IMR-90 (cell line): ENCODE results near the gene SEPTIN2. TPM values are rescaled to one million over a fixed set of nuclear protein-coding genes. Genes with fewer than 3 reads are reported as not detected.

ENCODE experiments used
- ATAC-seq: fragments of 200-7000 bp; cut with Tn5 transposase; 2 replicates; pipeline ENCODE4 v1.9.1; 2020; ENCODE audit warnings: low read depth, mild to moderate bottlenecking, moderate library complexity
- BruUV-seq: library from RNA; stranded (reverse); fragments of 400-500 nt; replicated peaks from 2 replicates; lab custom pipeline; 2021; lab: Mats Ljungman, UMichigan
- CTCF ChIA-PET: fragments of 300-600 bp; formaldehyde crosslinking; extraction: SDS; loops from one replicate; lab custom pipeline; 2021; ENCODE audit warnings: antibody characterized with exemption; lab: Yijun Ruan, JAX
- POLR2A ChIA-PET: fragments of 300-600 bp; sonication (Branson Sonifier 250); formaldehyde crosslinking; loops from one replicate; lab custom pipeline; 2022; ENCODE audit warnings: antibody characterized with exemption; ENCODE audit not compliant: unreplicated experiment; lab: Charles Lee
- DNase-seq: peaks from one replicate; pipeline ENCODE4 v3.0.0; 2013
- H2AFZ ChIP-seq: replicated peaks from 2 replicates; pipeline ENCODE3; 2013; ENCODE audit warnings: low read length, mild to moderate bottlenecking; ENCODE audit not compliant: poor library complexity
- H2AK5ac ChIP-seq: 2 replicates; pipeline ENCODE4 v1.6.1; 2013; ENCODE audit warnings: low read depth, low read length, inconsistent platforms
- H2AK9ac ChIP-seq: replicated peaks from 2 replicates; pipeline ENCODE3; 2013; ENCODE audit warnings: mild to moderate bottlenecking, low read depth, low read length, moderate library complexity; ENCODE audit not compliant: poor library complexity
- H2BK120ac ChIP-seq: 2 replicates; pipeline ENCODE4 v1.6.1; 2013; ENCODE audit warnings: low read depth, low read length, inconsistent platforms
- H2BK15ac ChIP-seq: 3 replicates; pipeline ENCODE4 v1.6.1; 2013; ENCODE audit warnings: low read depth, low read length, inconsistent platforms
- H2BK20ac ChIP-seq: 2 replicates; pipeline ENCODE4 v1.6.1; 2013; ENCODE audit warnings: low read depth, mild to moderate bottlenecking, inconsistent platforms, low read length, moderate library complexity
- H2BK5ac ChIP-seq: 2 replicates; pipeline ENCODE4 v1.6.1; 2013; ENCODE audit warnings: mild to moderate bottlenecking, low read depth, low read length, inconsistent platforms; ENCODE audit not compliant: poor library complexity, severe bottlenecking
- H3K14ac ChIP-seq: replicated peaks from 2 replicates; pipeline ENCODE4 v1.6.1; 2013; ENCODE audit warnings: low read depth, low read length, inconsistent platforms
- H3K18ac ChIP-seq: 2 replicates; pipeline ENCODE4 v1.6.1; 2013; ENCODE audit warnings: low read depth, low read length, control low read depth
- H3K23ac ChIP-seq: 2 replicates; pipeline ENCODE4 v1.6.1; 2013; ENCODE audit warnings: low read depth, low read length, inconsistent platforms
- H3K27ac ChIP-seq: 2 replicates; pipeline ENCODE4 v1.5.1; 2013; ENCODE audit warnings: mild to moderate bottlenecking, control low read depth, low read length; ENCODE audit not compliant: insufficient read depth
- H3K27me3 ChIP-seq: 2 replicates; pipeline ENCODE4 v1.6.1; 2013; ENCODE audit warnings: low read length; ENCODE audit not compliant: control insufficient read depth, insufficient read depth
- H3K36me3 ChIP-seq: 2 replicates; pipeline ENCODE4 v1.6.1; 2013; ENCODE audit warnings: low read length, mixed read lengths; ENCODE audit not compliant: control insufficient read depth, insufficient read depth
- H3K4ac ChIP-seq: 2 replicates; pipeline ENCODE4 v1.6.1; 2013; ENCODE audit warnings: low read depth, low read length, inconsistent platforms
- H3K4me1 ChIP-seq: 2 replicates; pipeline ENCODE4 v1.6.1; 2013; ENCODE audit warnings: low read length, mixed read lengths; ENCODE audit not compliant: control insufficient read depth, insufficient read depth
- H3K4me2 ChIP-seq: 2 replicates; pipeline ENCODE4 v1.6.1; 2013; ENCODE audit warnings: low read depth, mild to moderate bottlenecking, control low read depth, low read length, moderate library complexity
- H3K4me3 ChIP-seq: 2 replicates; pipeline ENCODE4 v1.5.1; 2013; ENCODE audit warnings: low read depth, mild to moderate bottlenecking, control low read depth, low read length, moderate library complexity; ENCODE audit not compliant: insufficient read depth
- H3K56ac ChIP-seq: 2 replicates; pipeline ENCODE4 v1.6.1; 2013; ENCODE audit warnings: low read length, inconsistent platforms; ENCODE audit not compliant: insufficient read depth; ENCODE audit errors: extremely low read depth
- H3K79me1 ChIP-seq, 2 experiments: 2 replicates each; pipeline ENCODE4 v1.6.1; 2013; ENCODE audit warnings: low read length in 2 of 2, inconsistent platforms in 1 of 2, low read depth in 1 of 2
- H3K9ac ChIP-seq: 2 replicates; pipeline ENCODE4 v1.6.1; 2013; ENCODE audit warnings: low read depth, low read length, control low read depth
- H3K9me1 ChIP-seq: 2 replicates; pipeline ENCODE4 v1.6.1; 2013; ENCODE audit warnings: low read length, inconsistent platforms; ENCODE audit not compliant: insufficient read depth
- H3K9me3 ChIP-seq: 2 replicates; pipeline ENCODE4 v1.6.1; 2013; ENCODE audit warnings: low read length; ENCODE audit not compliant: control insufficient read depth, insufficient read depth
- H4K20me1 ChIP-seq: 2 replicates; pipeline ENCODE4 v1.6.1; 2013; ENCODE audit warnings: low read length, inconsistent platforms; ENCODE audit not compliant: insufficient read depth
- H4K5ac ChIP-seq: 2 replicates; pipeline ENCODE4 v1.6.1; 2013; ENCODE audit warnings: mild to moderate bottlenecking, low read depth, low read length, control low read depth
- H4K8ac ChIP-seq, 2 experiments: 2 replicates each; pipeline ENCODE4 v1.6.1; 2013; ENCODE audit warnings: low read depth in 2 of 2, low read length in 2 of 2, control low read depth in 1 of 2, inconsistent platforms in 1 of 2
- H4K91ac ChIP-seq: 2 replicates; pipeline ENCODE4 v1.6.1; 2013; ENCODE audit warnings: low read depth, low read length, inconsistent platforms; ENCODE audit not compliant: insufficient read depth
- BHLHE40 ChIP-seq: fragments of 150-350 bp; IDR thresholded peaks from 2 replicates; pipeline ENCODE4 v1.6.1; 2016; ENCODE audit warnings: mild to moderate bottlenecking, low read depth, low read length
- CEBPB ChIP-seq: IDR thresholded peaks from 2 replicates; pipeline ENCODE4 v1.6.1; 2012; ENCODE audit warnings: low read depth, low read length, improper control_type of control experiment
- CHD1 ChIP-seq: IDR thresholded peaks from 2 replicates; pipeline ENCODE4 v1.6.1; 2012; ENCODE audit warnings: low read depth, low read length, improper control_type of control experiment
- CTCF ChIP-seq: conservative IDR thresholded peaks from 2 replicates; pipeline ENCODE4 v1.5.1; 2012; ENCODE audit warnings: mild to moderate bottlenecking, low read depth, low read length, improper control_type of control experiment
- ELK1 ChIP-seq: fragments of 150-350 bp; IDR thresholded peaks from 2 replicates; pipeline ENCODE4 v1.6.1; 2016; ENCODE audit warnings: low read depth, mild to moderate bottlenecking, low read length, moderate library complexity, borderline replicate concordance
- FOS ChIP-seq: fragments of 150-350 bp; IDR thresholded peaks from 2 replicates; pipeline ENCODE4 v1.6.1; 2016; ENCODE audit warnings: low read depth, low read length
- MAFK ChIP-seq: IDR thresholded peaks from 2 replicates; pipeline ENCODE4 v1.6.1; 2012; ENCODE audit warnings: low read depth, low read length, improper control_type of control experiment
- MAZ ChIP-seq: IDR thresholded peaks from 2 replicates; pipeline ENCODE4 v1.6.1; 2012; ENCODE audit warnings: low read depth, mild to moderate bottlenecking, low read length, improper control_type of control experiment, moderate library complexity, borderline replicate concordance
- MXI1 ChIP-seq: IDR thresholded peaks from 2 replicates; pipeline ENCODE4 v1.6.1; 2012; ENCODE audit warnings: low read depth, mild to moderate bottlenecking, low read length, moderate library complexity, borderline replicate concordance
- NFE2L2 ChIP-seq: fragments of 150-350 bp; IDR thresholded peaks from 2 replicates; pipeline ENCODE4 v1.6.1; 2016; ENCODE audit warnings: low read depth, mild to moderate bottlenecking, low read length
- POLR2A ChIP-seq: IDR thresholded peaks from 2 replicates; pipeline ENCODE4 v1.6.1; 2012; ENCODE audit warnings: mild to moderate bottlenecking, low read depth, low read length
- RAD21 ChIP-seq: IDR thresholded peaks from 2 replicates; pipeline ENCODE4 v1.6.1; 2012; ENCODE audit warnings: low read length, improper control_type of control experiment
- RCOR1 ChIP-seq: IDR thresholded peaks from 2 replicates; pipeline ENCODE4 v1.6.1; 2012; ENCODE audit warnings: mild to moderate bottlenecking, low read length, improper control_type of control experiment; ENCODE audit not compliant: insufficient replicate concordance
- RFX5 ChIP-seq: IDR thresholded peaks from 2 replicates; pipeline ENCODE4 v1.8.0; 2012; ENCODE audit warnings: low read depth, mild to moderate bottlenecking, low read length, moderate library complexity
- SMC3 ChIP-seq: fragments of 150-350 bp; IDR thresholded peaks from 2 replicates; pipeline ENCODE4 v1.6.1; 2016; ENCODE audit warnings: low read depth, mild to moderate bottlenecking, antibody characterized with exemption, low read length, moderate library complexity
- USF2 ChIP-seq: fragments of 150-350 bp; IDR thresholded peaks from 2 replicates; pipeline ENCODE4 v1.6.1; 2017; ENCODE audit warnings: mild to moderate bottlenecking, antibody characterized with exemption, low read length, low read depth
- WGBS, 2 experiments: methylation state at CpG; one replicate each; pipeline versions ENCODE4 v1.1.5 to v1.1.7; 2013; ENCODE audit warnings: missing lambda C conversion rate in 2 of 2; ENCODE audit not compliant: insufficient read length in 1 of 2; ENCODE audit errors: extremely low coverage in 2 of 2; 5-methylcytosine and 5-hydroxymethylcytosine counted together
- dilution Hi-C: fragments of 300-500 bp; cut with HindIII; formaldehyde crosslinking; loops from one replicate; pipeline ENCODE4 v1.14.3; 2018; ENCODE audit warnings: low sequenced_read_pairs; ENCODE audit not compliant: unreplicated experiment
- in situ Hi-C: fragments of 300-500 bp; cut with MboI; formaldehyde crosslinking; loops from 3 replicates; pipeline ENCODE4 v1.14.3; 2019; ENCODE audit warnings: low sequenced_read_pairs, inconsistent platforms, mixed read lengths
- intact Hi-C: fragments of 100-400 bp; cut with micrococcal nuclease; formaldehyde crosslinking; loops from 2 replicates; pipeline ENCODE4 v1.10.0; 2022
- polyA plus RNA-seq, 3 experiments: library from polyadenylated mRNA; depleted of rRNA; stranded (reverse); fragments of >200 nt; gene quantifications; 2 replicates each; pipeline ENCODE4 v1.2.3, GENCODE V29; 2012; ENCODE audit warnings: low replicate concordance in 1 of 3
- total RNA-seq: library from RNA; depleted of rRNA; stranded (reverse); fragments of >200 nt; gene quantifications from 2 replicates; pipeline ENCODE4 v1.2.3, GENCODE V29; 2012

The SEPTIN2 gene
- total and polyA plus RNA-seq, 2 of the 4 experiments (the other 2 are of a cell fraction), result 420 to 504 TPM

GRCh38 chr2:241359481-241360045 lies 43.8 kb downstream of the SEPTIN2 start:
- peaks cover 46% of the 10 kb centered on the region for H4K20me1 ChIP-seq
- TF ChIP-seq MAZ, result no peak
- no peak for TF ChIP-seq ELK1
- TF ChIP-seq CEBPB, result no peak
- no peak for TF ChIP-seq FOS
- no peak for TF ChIP-seq SMC3
- no peak for TF ChIP-seq CHD1
- no peak for TF ChIP-seq NFE2L2
- TF ChIP-seq MAFK, result no peak
- no peak for TF ChIP-seq POLR2A
- TF ChIP-seq RFX5, result no peak
- no peak for TF ChIP-seq CTCF
- no peak for TF ChIP-seq RAD21
- TF ChIP-seq BHLHE40, result no peak
- no peak for TF ChIP-seq USF2
- TF ChIP-seq MXI1, result no peak
- TF ChIP-seq RCOR1, result no peak
- H3K23ac ChIP-seq, result peak overlapping the region; percentile 56; the same call in 1 of the 2 replicates
- no peak overlapping the region for H3K27ac ChIP-seq
- H2BK15ac ChIP-seq, result no peak overlapping the region
- no peak for ATAC-seq
- no TSS peak for BruUV-seq
- no peaks in the 10 kb centered on the region for H3K27me3 ChIP-seq
- H3K9me3 ChIP-seq, result no peaks in the 10 kb centered on the region
- no peak overlapping the region for H2BK120ac ChIP-seq
- H3K18ac ChIP-seq, result no peak overlapping the region
- no peak overlapping the region for H3K4ac ChIP-seq
- ChIA-PET CTCF (interaction anchor here (1.1 kb wide), 2 partner anchors 102 to 251 kb away, joined by 3 read pairs; no protein-coding TSS in a partner anchor), POLR2A (no interaction called here)
- no peak overlapping the region for H3K4me3 ChIP-seq
- no peak overlapping the region for H2BK20ac ChIP-seq
- no peak overlapping the region for H3K9ac ChIP-seq
- no peak overlapping the region for H2AK5ac ChIP-seq
- dilution Hi-C loops, result no loop called here
- peaks cover 10% of the 10 kb centered on the region for H3K4me1 ChIP-seq
- H4K91ac ChIP-seq, result no peak overlapping the region
- no peak overlapping the region for H4K5ac ChIP-seq
- intact Hi-C loops, result loop anchor here (5.0 kb wide), 3 partner anchors 198 to 298 kb away; partner anchors contain the start of genes ATG4B, BOK and THAP4
- H3K14ac ChIP-seq, result no peak overlapping the region; the same call in 1 of the 2 replicates
- 60% methylated on average over 2 of the region's 7 CpGs; no CpG with 5 or more reads in 1 of the 2 experiments for WGBS, 2 experiments
- in situ Hi-C loops, result no loop called here
- H2BK5ac ChIP-seq, result no peak overlapping the region
- H3K56ac ChIP-seq, result no peak overlapping the region
- no peak overlapping the region for H2AFZ ChIP-seq
- H3K9me1 ChIP-seq, result peaks cover 25% of the 10 kb centered on the region
- H2AK9ac ChIP-seq, result no peak overlapping the region
- H3K36me3 ChIP-seq, result peaks cover 7% of the 10 kb centered on the region
- H3K4me2 ChIP-seq, result no peak overlapping the region
- no peak for DNase-seq
- H3K79me1 ChIP-seq, result peaks cover 30 to 67% of the 10 kb centered on the region in 2 experiments
- no peak overlapping the region for H4K8ac ChIP-seq
